Embryonic facial prominence (tissue), 1 donor: ENCODE data around the gene DNAI2.
"Not testable (repeated sequence)": the region's sequence is repeated elsewhere in the genome, so short reads cannot be mapped to it uniquely, and the experiment has no call there.

Experiments
- DNase-seq: peaks from one replicate; pipeline ENCODE4 v3.0.0-alpha.2; 2016; ENCODE audit errors: extremely low spot score

DNAI2 gene

DNA sequence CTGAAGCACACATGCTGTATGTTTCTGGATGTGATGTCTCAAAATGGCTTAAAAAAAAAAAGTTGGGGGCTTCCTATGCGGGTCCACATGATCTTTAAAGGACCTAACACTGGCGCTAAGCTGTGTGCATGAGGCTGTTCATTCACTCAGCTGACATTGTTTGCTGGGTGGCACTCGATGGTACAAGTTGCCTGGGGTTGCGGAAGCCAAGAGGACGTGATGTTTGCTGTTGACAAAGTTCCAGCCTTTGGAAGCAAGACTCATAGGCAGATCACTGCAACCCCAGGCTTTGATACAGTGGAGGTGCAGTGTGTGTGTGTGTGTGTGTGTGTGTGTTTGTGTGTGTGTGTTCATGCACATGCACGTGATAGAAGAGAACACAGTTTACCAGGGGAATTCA lies 29.5 kb upstream of the DNAI2 start:
- no peak for DNase-seq

- DNase-seq, result no peak
These were observed 28.7 kb upstream of the DNAI2 start for GRCh38 chr17:74245145-74245831.

GRCh38 chr17:74245871-74246270 lies 28.2 kb upstream of the DNAI2 start:
- no peak for DNase-seq

- no peak for DNase-seq
These were observed 24.3 kb upstream of the DNAI2 start for GRCh38 chr17:74249590-74250270.

DNA sequence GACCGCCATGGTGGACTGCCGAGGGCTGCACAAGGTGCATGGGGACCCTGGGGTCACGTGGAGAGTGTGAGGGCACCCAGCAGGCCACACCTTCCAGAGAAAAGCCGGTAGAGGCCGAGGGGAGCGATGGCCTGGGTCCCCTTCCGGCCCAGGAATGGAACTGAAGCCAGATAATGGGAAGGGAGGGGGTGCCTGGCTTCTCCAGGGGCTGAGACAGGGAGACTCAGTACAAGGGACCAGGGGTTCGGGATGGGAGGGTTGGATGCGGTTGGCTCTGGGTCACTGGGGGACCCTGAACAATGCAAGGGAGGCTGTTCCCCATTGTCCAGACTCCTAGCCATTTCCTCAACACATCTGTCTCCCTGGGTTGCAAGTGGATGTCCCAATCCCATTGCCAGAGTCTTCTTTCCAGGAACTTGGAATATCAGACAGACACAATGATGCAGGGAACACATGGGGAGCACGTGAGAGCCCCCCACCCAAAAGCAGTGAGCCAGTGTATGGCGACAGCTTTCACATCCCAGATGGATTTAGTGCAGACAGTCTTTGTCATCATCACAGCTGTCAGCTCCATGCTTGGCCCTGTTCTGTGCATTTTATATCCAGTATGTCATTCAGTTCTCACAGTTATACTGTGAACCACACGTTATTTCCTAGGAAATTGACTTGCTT lies 23.6 kb upstream of the DNAI2 start:
- DNase-seq, result no peak

GRCh38 chr17:74251051-74251450 lies 23.0 kb upstream of the DNAI2 start:
- DNase-seq, result no peak

DNA sequence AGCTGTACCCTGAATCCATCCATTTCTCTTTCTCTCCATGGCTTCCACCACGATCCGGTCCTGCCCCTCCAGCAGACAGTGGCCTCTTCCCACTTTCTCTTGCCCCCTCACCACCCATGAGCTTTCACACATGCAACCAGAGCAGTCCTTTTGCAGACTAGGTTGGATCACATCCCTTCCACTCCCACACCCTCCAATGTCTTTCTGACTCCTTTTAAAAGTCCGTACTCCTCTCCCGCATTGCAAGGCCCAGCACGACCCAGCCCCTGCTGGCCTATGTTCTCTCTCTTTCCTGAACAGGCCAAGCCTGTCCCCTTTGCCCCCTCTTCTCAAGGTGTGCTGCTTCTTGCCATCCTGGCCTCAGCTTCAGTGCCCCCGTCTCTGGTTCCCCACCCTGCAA lies 22.5 kb upstream of the DNAI2 start:
- no peak for DNase-seq

GRCh38 chr17:74252211-74252610 lies 21.8 kb upstream of the DNAI2 start:
- no peak for DNase-seq

DNA sequence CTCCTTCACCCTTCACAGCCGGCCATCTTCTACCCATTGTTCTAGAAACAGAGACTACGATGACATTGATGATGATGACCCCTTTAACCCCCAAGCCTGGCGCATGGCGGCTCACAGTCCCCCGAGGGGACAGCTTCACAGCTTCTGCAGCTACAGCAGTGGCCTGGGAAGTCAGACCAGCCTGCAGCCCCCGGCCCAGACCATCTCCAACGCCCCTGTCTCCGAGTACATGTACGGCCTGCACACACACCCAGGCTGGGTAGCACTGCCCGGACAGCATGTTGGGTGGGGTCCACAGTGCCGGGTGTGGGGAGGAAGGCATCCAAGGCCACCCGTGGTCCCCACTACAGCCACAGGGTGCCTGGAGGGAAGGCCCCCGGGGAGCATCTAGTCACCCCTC lies 21.0 kb upstream of the DNAI2 start:
- no peak for DNase-seq

DNA sequence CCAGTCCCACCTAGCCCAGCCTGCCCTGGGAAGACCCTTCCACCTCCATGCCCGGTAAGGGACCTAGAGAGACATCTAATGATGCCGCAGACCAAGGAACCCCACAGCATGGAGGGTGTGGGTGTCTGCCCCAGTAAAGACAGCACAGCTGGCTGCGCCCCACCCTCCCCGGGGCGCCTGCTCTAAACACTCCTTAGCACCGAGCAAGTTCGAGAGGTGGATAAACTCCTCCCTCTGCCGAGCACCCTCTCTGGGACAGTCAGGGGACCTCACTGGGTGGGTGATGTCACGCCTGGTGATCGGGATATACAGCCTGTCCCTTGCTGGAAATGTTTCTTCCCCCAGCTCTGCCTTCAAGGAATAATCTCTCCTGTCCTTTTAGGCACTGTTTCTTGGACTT lies 16.7 kb upstream of the DNAI2 start:
- no peak for DNase-seq

GRCh38 chr17:74259667-74260524 lies 14.1 kb upstream of the DNAI2 start:
- DNase-seq, result no peak

GRCh38 chr17:74260525-74260850 lies 13.5 kb upstream of the DNAI2 start:
- no peak for DNase-seq

GRCh38 chr17:74262601-74263000 lies 11.4 kb upstream of the DNAI2 start:
- no peak for DNase-seq

GRCh38 chr17:74267054-74267453 lies 7.0 kb upstream of the DNAI2 start:
- DNase-seq, result not testable (repeated sequence)

- no peak for DNase-seq
These were observed 6.5 kb upstream of the DNAI2 start for GRCh38 chr17:74267579-74267978.

DNA sequence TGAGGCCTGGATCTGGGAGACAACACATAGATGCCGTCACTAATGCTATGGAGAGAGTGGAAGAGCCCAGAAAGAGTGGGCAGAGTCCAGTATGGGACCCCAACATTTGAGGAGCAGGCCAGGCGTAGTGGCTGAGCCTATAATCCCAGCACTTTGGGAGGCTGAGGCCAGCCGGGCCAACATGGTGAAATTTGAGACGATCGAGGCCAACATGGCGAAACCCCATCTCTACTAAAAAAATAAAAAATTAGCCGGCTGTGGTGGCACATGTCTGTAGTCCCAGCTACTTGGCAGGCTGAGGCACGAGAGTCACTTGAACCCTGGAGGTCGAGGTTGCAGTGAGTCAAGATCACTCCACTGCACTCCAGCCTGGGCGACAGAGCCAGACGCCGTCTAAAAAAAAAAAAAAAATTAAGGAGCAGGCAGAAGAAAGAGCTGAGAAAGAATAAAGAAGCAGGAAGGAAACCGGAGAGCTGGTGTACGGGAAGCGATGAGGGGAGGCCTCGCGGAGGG lies 6.0 kb upstream of the DNAI2 start:
- no peak for DNase-seq

GRCh38 chr17:74268558-74268957 lies 5.5 kb upstream of the DNAI2 start:
- no peak for DNase-seq

GRCh38 chr17:74270333-74270732 lies 3.7 kb upstream of the DNAI2 start:
- no peak for DNase-seq

- no peak for DNase-seq
These were observed 2.8 kb upstream of the DNAI2 start for GRCh38 chr17:74271281-74271680.

- DNase-seq, result no peak
These were observed 2.0 kb upstream of the DNAI2 start for GRCh38 chr17:74271901-74272561.

- DNase-seq, result no peak
These were observed 1.3 kb upstream of the DNAI2 start for GRCh38 chr17:74272731-74273201.
